OCI-LY3 (cell line): Measurements from ENCODE around the gene SURF2.

Experiments used
- H2AFZ ChIP-seq: fragments of 200-600, 300-600 bp; shearing (Covaris generic); 2 replicates; pipeline ENCODE4 v1.6.0; 2014; ENCODE audit warnings: antibody characterized with exemption, low read depth, low read length
- H3K27ac ChIP-seq: fragments of 200-600, 300-600 bp; sonication (generic); 2 replicates; pipeline ENCODE4 v1.5.1; 2014; ENCODE audit warnings: mild to moderate bottlenecking, low read length, moderate library complexity, mixed read lengths
- H3K27me3 ChIP-seq: fragments of 200-600, 300-600 bp; sonication (generic); 2 replicates; pipeline ENCODE4 v1.6.1; 2014; ENCODE audit warnings: low read depth, low read length, mixed read lengths
- H3K36me3 ChIP-seq: fragments of 200-600, 300-600 bp; sonication (generic); replicated peaks from 2 replicates; pipeline ENCODE3; 2014; ENCODE audit warnings: low read depth, low read length, mixed read lengths
- H3K4me1 ChIP-seq: fragments of 300-600, 200-600 bp; sonication (generic); 2 replicates; pipeline ENCODE4 v1.6.1; 2014; ENCODE audit warnings: low read length, mixed read lengths
- H3K4me2 ChIP-seq: fragments of 200-600, 300-600 bp; sonication (generic); 2 replicates; pipeline ENCODE4 v1.6.1; 2014; ENCODE audit warnings: low read length, mixed read lengths
- H3K4me3 ChIP-seq: fragments of 300-600, 200-600 bp; sonication (generic); 2 replicates; pipeline ENCODE4 v1.5.1; 2014; ENCODE audit warnings: antibody characterized with exemption, mild to moderate bottlenecking, low read length, moderate library complexity
- H3K79me2 ChIP-seq: fragments of 300-600, 200-600 bp; shearing (Covaris generic); 2 replicates; pipeline ENCODE4 v1.6.1; 2014; ENCODE audit warnings: mild to moderate bottlenecking, low read length, mixed read lengths
- H3K9ac ChIP-seq: fragments of 300-600, 200-600 bp; shearing (Covaris generic); 2 replicates; pipeline ENCODE4 v1.6.0; 2014; ENCODE audit warnings: mild to moderate bottlenecking, low read length, moderate library complexity
- H3K9me3 ChIP-seq: fragments of 200-600, 300-600 bp; shearing (Covaris generic); 2 replicates; pipeline ENCODE4 v1.6.1; 2014; ENCODE audit warnings: low read length, mixed read lengths; ENCODE audit not compliant: insufficient read depth
- H4K20me1 ChIP-seq: fragments of 200-600, 300-600 bp; sonication (generic); 2 replicates; pipeline ENCODE4 v1.6.1; 2016; ENCODE audit warnings: low read length, mixed read lengths; ENCODE audit not compliant: insufficient read depth
- CTCF ChIP-seq: fragments of 200-600, 300-600 bp; sonication (generic); IDR thresholded peaks from 2 replicates; pipeline ENCODE4 v1.5.1; 2014; ENCODE audit warnings: antibody characterized with exemption, low read length, low read depth
- EZH2phosphoT487 ChIP-seq: fragments of 200-600 bp; shearing (Covaris generic); IDR thresholded peaks from 2 replicates; pipeline ENCODE4 v1.6.1; 2018; ENCODE audit warnings: antibody characterized with exemption, mixed run types, low read depth

SURF2 gene

GRCh38 chr9:133382507-133383141 is 26.3 kb downstream of the SURF2 start:
- no peaks in the 10 kb centered on the region for H3K36me3 ChIP-seq
- H3K27ac ChIP-seq, result no peak overlapping the region
- H3K9me3 ChIP-seq, result no peaks in the 10 kb centered on the region; the same call in 1 of the 2 replicates

GRCh38 chr9:133383438-133383837 is 27.1 kb downstream of the SURF2 start:
- Histone ChIP-seq H3K27ac (no peak overlapping the region), H3K4me3 (no peak overlapping the region), H3K4me2 (no peak overlapping the region), H3K27me3 (no peaks in the 10 kb centered on the region), H2AFZ (no peak overlapping the region), H4K20me1 (no peaks in the 10 kb centered on the region), H3K9ac (no peak overlapping the region), H3K9me3 (no peaks in the 10 kb centered on the region; the same call in 1 of the 2 replicates), H3K4me1 (no peaks in the 10 kb centered on the region), H3K36me3 (no peaks in the 10 kb centered on the region), H3K79me2 (no peaks in the 10 kb centered on the region)
- TF ChIP-seq CTCF (no peak), EZH2phosphoT487 (no peak)

More at GRCh38 chr9:133382507-133383141, 26.3 kb downstream of the SURF2 start:
- no peak overlapping the region for H3K4me3 ChIP-seq
- H3K4me1 ChIP-seq, result no peaks in the 10 kb centered on the region
- no peaks in the 10 kb centered on the region for H4K20me1 ChIP-seq
- H3K79me2 ChIP-seq, result no peaks in the 10 kb centered on the region
- no peaks in the 10 kb centered on the region for H3K27me3 ChIP-seq
- TF ChIP-seq EZH2phosphoT487 (no peak), CTCF (no peak)
- H2AFZ ChIP-seq, result no peak overlapping the region
- H3K4me2 ChIP-seq, result no peak overlapping the region
- no peak overlapping the region for H3K9ac ChIP-seq

- no peak overlapping the region for H3K27ac ChIP-seq
- no peak overlapping the region for H2AFZ ChIP-seq
- no peaks in the 10 kb centered on the region for H3K4me1 ChIP-seq
- H3K79me2 ChIP-seq, result no peaks in the 10 kb centered on the region
- no peaks in the 10 kb centered on the region for H4K20me1 ChIP-seq
- TF ChIP-seq EZH2phosphoT487, result no peak
- TF ChIP-seq CTCF, result no peak
- H3K36me3 ChIP-seq, result no peaks in the 10 kb centered on the region
- no peak overlapping the region for H3K4me2 ChIP-seq
- no peak overlapping the region for H3K4me3 ChIP-seq
- no peaks in the 10 kb centered on the region for H3K27me3 ChIP-seq
- H3K9ac ChIP-seq, result no peak overlapping the region
- no peaks in the 10 kb centered on the region; the same call in 1 of the 2 replicates for H3K9me3 ChIP-seq
These were observed 28.5 kb downstream of the SURF2 start for GRCh38 chr9:133384736-133385321.

GRCh38 chr9:133385452-133385851 is 29.1 kb downstream of the SURF2 start:
- no peaks in the 10 kb centered on the region for H3K27me3 ChIP-seq
- no peaks in the 10 kb centered on the region for H4K20me1 ChIP-seq
- no peak overlapping the region for H3K4me3 ChIP-seq
- H3K27ac ChIP-seq, result no peak overlapping the region
- H3K4me1 ChIP-seq, result no peaks in the 10 kb centered on the region
- H3K36me3 ChIP-seq, result no peaks in the 10 kb centered on the region
- H2AFZ ChIP-seq, result no peak overlapping the region
- H3K79me2 ChIP-seq, result no peaks in the 10 kb centered on the region
- H3K9ac ChIP-seq, result no peak overlapping the region
- TF ChIP-seq EZH2phosphoT487, result no peak
- TF ChIP-seq CTCF, result no peak
- no peaks in the 10 kb centered on the region; the same call in 1 of the 2 replicates for H3K9me3 ChIP-seq
- H3K4me2 ChIP-seq, result no peak overlapping the region
